Activated naive CD4-positive, alpha-beta T cell treated with anti-CD3 and anti-CD28 coated beads, Interleukin-2, amount 50 U/mL, for 72 hours (primary cell): ENCODE results near the gene DCDC2C. TPM values are rescaled to one million over a fixed set of nuclear protein-coding genes. Genes with fewer than 3 reads are reported as not detected.
"Not testable (repeated sequence)": the region's sequence is repeated elsewhere in the genome, so short reads cannot be mapped to it uniquely, and the experiment has no call there.

Experiments used
- ATAC-seq, 2 donors: fragments of 150-1000 bp; cut with Tn5 transposase; 2 replicates each; pipeline ENCODE4 v1.10.0; 2021; ENCODE audit warnings: mild to moderate bottlenecking in 2 of 2, moderate library complexity in 2 of 2
- DNase-seq, 2 donors: peaks; one replicate each; pipeline ENCODE4 v3.0.0; 2021 to 2022; ENCODE audit warnings: low spot score in 2 of 2
- H3K27ac Mint-ChIP-seq, 2 donors: one replicate each; pipeline ENCODE4 v1.8.0; 2022; ENCODE audit warnings: mild to moderate bottlenecking in 2 of 2, mixed read lengths in 2 of 2
- H3K36me3 Mint-ChIP-seq, 2 donors: one replicate each; pipeline ENCODE4 v1.8.0; 2022; ENCODE audit warnings: mixed read lengths in 2 of 2
- H3K9me3 Mint-ChIP-seq, 2 donors: one replicate each; pipeline ENCODE4 v1.8.0; 2022; ENCODE audit warnings: mixed read lengths in 2 of 2
- total RNA-seq, 2 donors: library from RNA; stranded (reverse); gene quantifications; one replicate each; pipeline ENCODE4 v1.2.3, GENCODE V29; 2022

Gene DCDC2C
- total RNA-seq, 2 donors from 2014 or later: not detected

DNA sequence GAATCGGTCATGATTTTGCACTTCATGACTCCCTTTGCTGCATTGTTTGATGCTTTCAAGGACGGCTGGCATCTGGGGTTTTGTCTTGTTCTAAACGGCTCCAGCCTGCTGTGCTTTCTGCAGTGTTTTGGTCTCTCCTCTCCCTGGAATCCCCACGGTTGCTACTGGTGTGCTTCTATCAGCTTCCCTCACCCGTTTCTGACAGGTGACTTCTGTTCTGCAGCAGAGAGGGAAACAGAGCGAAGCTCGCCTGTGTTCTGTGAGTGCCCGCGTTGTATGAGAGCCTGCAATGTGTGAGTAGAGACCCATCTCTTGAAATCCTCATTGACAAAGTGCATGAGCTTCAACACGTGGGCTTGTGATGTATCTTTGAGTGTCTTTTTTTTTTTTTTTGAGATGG, 102.8 kb downstream of the DCDC2C start:
- ATAC-seq (no peak), DNase-seq (no peak)
- no peak overlapping the region for H3K27ac Mint-ChIP-seq
- H3K36me3 Mint-ChIP-seq: peaks cover 0 to 5% of the 10 kb centered on the region in 2 donors
- H3K9me3 Mint-ChIP-seq: peaks cover 6 to 9% of the 10 kb centered on the region in 2 donors

GRCh38 chr2:3806730-3807129, 103.4 kb downstream of the DCDC2C start:
- DNase-seq (no peak), ATAC-seq (no peak)
- Mint-ChIP-seq H3K9me3 (peaks cover 6 to 9% of the 10 kb centered on the region in 2 donors), H3K27ac (no peak overlapping the region), H3K36me3 (peaks cover 0 to 5% of the 10 kb centered on the region in 2 donors)

GRCh38 chr2:3807853-3808252, 104.5 kb downstream of the DCDC2C start:
- ATAC-seq (no peak), DNase-seq (no peak)
- peaks cover 6 to 9% of the 10 kb centered on the region in 2 donors for H3K9me3 Mint-ChIP-seq
- peaks cover 0 to 5% of the 10 kb centered on the region in 2 donors for H3K36me3 Mint-ChIP-seq
- no peak overlapping the region for H3K27ac Mint-ChIP-seq

DNA sequence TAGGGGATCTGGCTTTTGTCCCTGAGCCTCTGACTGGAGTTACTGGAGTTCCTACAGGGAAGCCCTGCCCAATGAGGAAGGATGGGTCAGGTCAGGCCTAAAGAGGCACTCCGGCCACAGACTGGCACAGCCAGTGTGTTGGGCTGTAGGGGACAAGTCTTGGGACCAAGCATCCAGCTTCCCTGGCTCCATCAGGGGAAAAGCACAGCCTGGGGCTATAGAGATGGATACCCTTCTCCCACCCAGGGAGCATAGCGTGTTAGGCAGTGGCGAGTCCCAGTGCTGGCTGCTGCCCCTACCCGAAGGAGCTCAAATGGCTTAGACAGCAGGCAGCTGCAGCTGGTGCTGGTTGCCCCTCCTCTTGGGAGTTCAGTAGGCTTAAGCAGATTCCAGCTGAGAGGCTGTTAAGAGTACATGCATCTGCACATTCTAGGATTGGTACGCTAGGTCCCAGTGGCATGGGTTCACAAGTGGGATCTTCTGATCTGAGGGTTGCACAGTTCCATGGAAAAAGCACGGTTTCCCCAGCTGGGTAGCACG, 111.4 kb downstream of the DCDC2C start:
- H3K27ac Mint-ChIP-seq: no peak overlapping the region
- DNase-seq (no peak), ATAC-seq (no peak)

DNA sequence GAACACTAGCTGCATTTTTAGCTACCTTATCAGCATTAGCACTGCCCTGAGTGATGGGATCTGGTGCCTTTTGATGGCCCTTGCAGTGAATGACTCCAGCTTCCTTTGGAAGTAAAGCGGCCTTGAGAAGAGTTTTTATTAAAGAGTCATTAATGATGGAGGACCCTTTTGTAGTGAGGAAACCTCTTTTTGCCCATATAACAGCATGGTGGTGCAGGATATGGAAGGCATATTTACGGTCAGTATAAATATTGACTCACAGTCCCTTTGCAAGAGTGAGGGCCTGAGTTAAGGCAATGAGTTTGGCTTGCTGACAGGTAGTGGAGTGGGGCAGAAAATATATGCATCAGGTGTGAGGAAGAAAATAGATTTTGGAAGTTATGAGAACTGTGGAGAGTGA, 113.8 kb downstream of the DCDC2C start:
- peaks cover 20 to 24% of the 10 kb centered on the region in 2 donors for H3K9me3 Mint-ChIP-seq
- H3K27ac Mint-ChIP-seq, ATAC-seq, DNase-seq: not testable (repeated sequence)
- peaks cover 0 to 16% of the 10 kb centered on the region in 2 donors for H3K36me3 Mint-ChIP-seq

More for the DNA sequence above, 111.4 kb downstream of the DCDC2C start:
- H3K36me3 Mint-ChIP-seq: peaks cover 0 to 16% of the 10 kb centered on the region in 2 donors
- H3K9me3 Mint-ChIP-seq: peaks cover 14 to 16% of the 10 kb centered on the region in 2 donors

DNA sequence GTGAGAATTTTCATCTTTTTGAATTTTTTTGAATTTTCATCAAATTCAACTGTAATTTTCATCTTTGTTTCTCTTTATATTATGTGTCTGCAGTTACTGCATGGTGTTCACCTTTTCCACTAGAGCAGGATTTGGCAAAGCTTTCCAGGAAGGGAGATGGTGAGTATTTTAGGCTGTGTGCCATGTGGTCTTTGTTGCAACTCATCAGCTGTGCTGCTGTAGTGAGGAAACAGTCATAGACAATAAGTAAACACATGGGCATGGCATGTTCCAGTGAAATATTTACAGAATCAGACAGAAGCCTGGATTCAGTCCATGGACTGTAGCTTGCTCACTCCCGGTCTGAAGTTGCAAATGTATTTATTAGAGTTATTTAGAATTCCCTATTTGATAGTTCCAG, 120.4 kb downstream of the DCDC2C start:
- ATAC-seq (no peak), DNase-seq (no peak)
- Mint-ChIP-seq H3K9me3 (peaks cover 16 to 27% of the 10 kb centered on the region in 2 donors), H3K27ac (no peak overlapping the region), H3K36me3 (peaks cover 0 to 5% of the 10 kb centered on the region in 2 donors)

- no peak for ATAC-seq
- Mint-ChIP-seq H3K27ac (no peak overlapping the region), H3K9me3 (peaks cover 0 to 9% of the 10 kb centered on the region in 2 donors), H3K36me3 (no peaks in the 10 kb centered on the region)
- no peak for DNase-seq
Measured at GRCh38 chr2:3827673-3828575, 124.5 kb downstream of the DCDC2C start.

DNA sequence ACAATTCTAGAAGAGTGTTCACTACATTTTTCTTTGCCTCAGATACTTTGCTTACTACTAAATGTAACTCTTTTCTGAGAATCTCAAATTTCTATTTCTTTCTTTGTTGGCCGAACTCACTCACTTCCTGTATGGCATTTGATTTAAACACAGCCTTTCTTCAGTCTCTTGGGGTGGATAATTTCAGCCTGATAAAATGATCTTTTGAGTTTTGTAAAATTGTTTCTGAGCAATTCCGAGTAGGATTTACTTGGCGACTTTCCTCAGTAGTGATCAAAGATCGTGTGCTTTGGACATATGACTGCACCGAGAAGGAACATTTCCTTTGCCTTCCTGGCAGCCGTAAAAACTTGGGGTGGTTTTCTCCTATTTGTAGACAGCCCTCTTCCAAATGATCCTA, 127.4 kb downstream of the DCDC2C start:
- DNase-seq (no peak), ATAC-seq (no peak)
- Mint-ChIP-seq H3K36me3 (no peaks in the 10 kb centered on the region), H3K9me3 (no peaks in the 10 kb centered on the region), H3K27ac (no peak overlapping the region)

- Mint-ChIP-seq H3K36me3 (no peaks in the 10 kb centered on the region), H3K27ac (no peak overlapping the region), H3K9me3 (peaks cover 4 to 10% of the 10 kb centered on the region in 2 donors)
- ATAC-seq: no peak
- no peak for DNase-seq
Measured at GRCh38 chr2:3837086-3837485, 133.7 kb downstream of the DCDC2C start.

DNA sequence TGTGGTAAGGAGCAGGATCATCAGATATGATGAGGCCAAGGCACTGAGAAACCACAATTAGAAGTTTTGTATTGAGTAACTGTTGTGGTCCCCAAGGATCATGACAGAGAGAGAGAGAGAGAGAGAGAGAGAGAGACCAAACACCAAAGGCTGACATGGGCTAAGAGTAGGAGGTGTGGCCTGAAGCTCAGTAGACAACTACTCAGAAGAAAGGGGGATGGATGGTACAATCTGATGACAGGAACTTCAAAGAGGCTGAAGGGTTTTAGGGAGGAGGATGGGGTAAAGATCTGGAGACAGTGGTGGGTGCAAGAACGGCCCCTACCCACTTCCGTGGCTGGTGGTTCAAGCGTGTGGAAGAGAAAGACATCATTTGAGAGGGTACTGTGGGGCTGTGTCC, 135.0 kb downstream of the DCDC2C start:
- Mint-ChIP-seq H3K9me3 (peaks cover 4 to 13% of the 10 kb centered on the region in 2 donors), H3K36me3 (no peaks in the 10 kb centered on the region), H3K27ac (no peak overlapping the region)
- DNase-seq: no peak
- ATAC-seq: no peak

GRCh38 chr2:3839476-3839875, 136.1 kb downstream of the DCDC2C start:
- Mint-ChIP-seq H3K36me3 (no peaks in the 10 kb centered on the region), H3K9me3 (peaks cover 9 to 13% of the 10 kb centered on the region in 2 donors), H3K27ac (no peak overlapping the region)
- ATAC-seq (no peak), DNase-seq (no peak)

- DNase-seq (no peak), ATAC-seq (no peak)
- no peaks in the 10 kb centered on the region for H3K36me3 Mint-ChIP-seq
- peaks cover 9 to 13% of the 10 kb centered on the region in 2 donors for H3K9me3 Mint-ChIP-seq
- no peak overlapping the region for H3K27ac Mint-ChIP-seq
Measured at GRCh38 chr2:3840611-3841155, 137.3 kb downstream of the DCDC2C start.

- DNase-seq (no peak), ATAC-seq (no peak)
- H3K27ac Mint-ChIP-seq: no peak overlapping the region
- H3K36me3 Mint-ChIP-seq: no peaks in the 10 kb centered on the region
- peaks cover 5 to 9% of the 10 kb centered on the region in 2 donors for H3K9me3 Mint-ChIP-seq
Measured at GRCh38 chr2:3847397-3848052, 144.2 kb downstream of the DCDC2C start.

DNA sequence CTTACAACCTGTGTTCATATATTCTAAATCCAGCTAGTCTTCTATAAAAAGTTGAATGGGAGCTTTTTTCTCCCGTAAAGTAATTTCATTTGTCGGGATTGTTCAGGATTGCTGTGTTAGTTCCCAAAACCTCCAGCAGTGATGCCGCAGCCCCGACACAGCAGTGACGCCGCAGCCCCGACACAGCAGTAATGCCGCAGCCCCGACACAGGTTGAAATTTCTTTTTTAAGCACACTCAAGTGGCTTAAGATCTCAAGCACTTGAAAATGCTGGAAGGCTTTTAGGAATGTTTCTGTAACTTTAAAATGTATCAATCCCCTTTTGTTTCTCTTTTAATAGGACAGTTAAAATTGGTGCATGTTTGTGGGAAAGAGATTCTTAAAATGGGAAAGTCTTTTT, 145.4 kb downstream of the DCDC2C start:
- peaks cover 0 to 7% of the 10 kb centered on the region in 2 donors for H3K36me3 Mint-ChIP-seq
- ATAC-seq (no peak), DNase-seq (no peak)
- H3K27ac Mint-ChIP-seq: no peak overlapping the region
- peaks cover 10 to 18% of the 10 kb centered on the region in 2 donors for H3K9me3 Mint-ChIP-seq

GRCh38 chr2:3849213-3849612, 145.8 kb downstream of the DCDC2C start:
- Mint-ChIP-seq H3K27ac (no peak overlapping the region), H3K36me3 (peaks cover 0 to 7% of the 10 kb centered on the region in 2 donors), H3K9me3 (peaks cover 7 to 18% of the 10 kb centered on the region in 2 donors)
- no peak for ATAC-seq
- no peak for DNase-seq

DNA sequence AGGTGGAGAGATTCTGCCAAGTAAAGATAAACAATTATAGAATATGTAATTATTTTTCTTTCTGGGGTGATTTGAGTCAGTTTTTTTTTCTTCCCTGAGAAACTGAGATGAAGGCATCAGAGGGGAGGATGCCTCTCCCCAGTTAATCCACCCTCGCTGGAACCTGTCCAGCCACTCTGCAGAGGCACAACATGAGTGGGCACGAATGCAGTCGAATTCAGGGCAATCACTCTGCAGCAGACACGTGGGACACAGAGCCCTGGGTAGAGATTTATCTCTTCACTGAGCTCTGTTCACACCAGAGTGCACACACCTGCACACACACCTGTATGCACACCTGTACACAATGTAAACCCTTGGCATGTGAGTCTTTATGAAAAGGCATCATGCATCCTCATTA, 154.2 kb downstream of the DCDC2C start:
- ATAC-seq (no peak), DNase-seq (no peak)
- Mint-ChIP-seq H3K9me3 (peaks cover 7 to 8% of the 10 kb centered on the region in 2 donors), H3K27ac (no peak overlapping the region), H3K36me3 (peaks cover 0 to 7% of the 10 kb centered on the region in 2 donors)
